B cell (primary cell): Measurements from ENCODE around the gene RAB39A.

ENCODE experiments used
- EZH2 ChIP-seq: IDR thresholded peaks from 2 replicates; pipeline ENCODE4 v1.6.1; 2012; ENCODE audit warnings: borderline replicate concordance, low read depth, mild to moderate bottlenecking, moderate library complexity, low read length; ENCODE audit not compliant: insufficient read depth, poor library complexity, severe bottlenecking
- TF ChIP-seq, protein P1 (sequence below): fragments of 200-600 bp; IDR thresholded peaks from one replicate; pipeline ENCODE4 v1.8.0; 2022; ENCODE audit warnings: antibody characterized with exemption, mild to moderate bottlenecking

DNA sequence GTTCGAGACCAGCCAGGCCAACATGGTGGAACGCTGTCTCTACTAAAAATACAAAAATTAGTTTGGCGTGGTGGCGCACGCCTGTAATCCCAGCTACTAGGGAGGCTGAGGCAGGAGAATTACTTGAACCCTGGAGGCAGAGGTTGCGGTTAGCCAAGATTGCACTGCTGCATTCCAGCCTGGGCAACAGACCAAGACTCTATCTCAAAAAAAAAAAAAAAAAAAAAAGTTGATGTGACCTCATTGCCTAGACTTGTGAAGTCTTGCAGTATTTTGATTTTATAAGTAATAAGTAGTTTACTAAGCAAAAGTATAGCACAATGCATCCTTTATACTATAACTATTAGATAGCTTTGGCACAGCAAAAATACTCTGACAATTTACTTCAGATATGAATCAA is 70.5 kb downstream of the RAB39A start:
- TF ChIP-seq, protein P1, sequence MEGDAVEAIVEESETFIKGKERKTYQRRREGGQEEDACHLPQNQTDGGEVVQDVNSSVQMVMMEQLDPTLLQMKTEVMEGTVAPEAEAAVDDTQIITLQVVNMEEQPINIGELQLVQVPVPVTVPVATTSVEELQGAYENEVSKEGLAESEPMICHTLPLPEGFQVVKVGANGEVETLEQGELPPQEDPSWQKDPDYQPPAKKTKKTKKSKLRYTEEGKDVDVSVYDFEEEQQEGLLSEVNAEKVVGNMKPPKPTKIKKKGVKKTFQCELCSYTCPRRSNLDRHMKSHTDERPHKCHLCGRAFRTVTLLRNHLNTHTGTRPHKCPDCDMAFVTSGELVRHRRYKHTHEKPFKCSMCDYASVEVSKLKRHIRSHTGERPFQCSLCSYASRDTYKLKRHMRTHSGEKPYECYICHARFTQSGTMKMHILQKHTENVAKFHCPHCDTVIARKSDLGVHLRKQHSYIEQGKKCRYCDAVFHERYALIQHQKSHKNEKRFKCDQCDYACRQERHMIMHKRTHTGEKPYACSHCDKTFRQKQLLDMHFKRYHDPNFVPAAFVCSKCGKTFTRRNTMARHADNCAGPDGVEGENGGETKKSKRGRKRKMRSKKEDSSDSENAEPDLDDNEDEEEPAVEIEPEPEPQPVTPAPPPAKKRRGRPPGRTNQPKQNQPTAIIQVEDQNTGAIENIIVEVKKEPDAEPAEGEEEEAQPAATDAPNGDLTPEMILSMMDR: no peak
- TF ChIP-seq EZH2: no peak
